SK-N-SH treated with all-trans-retinoic acid at 6 μM for 48 hours (cell line): ENCODE results near the gene FHDC1.

Source experiments
- RARB ChIP-seq: fragments of 250-450 bp; sonication (Bioruptor Pico); IDR thresholded peaks from 2 replicates; pipeline ENCODE4 v1.8.0; 2021; ENCODE audit warnings: mild to moderate bottlenecking, moderate library complexity
- SNAI2 ChIP-seq: fragments of 250-450 bp; sonication (Bioruptor Pico); IDR thresholded peaks from 2 replicates; pipeline ENCODE4 v1.5.0; 2020; ENCODE audit warnings: mild to moderate bottlenecking, moderate library complexity
- TCF4 ChIP-seq: fragments of 250-450 bp; sonication (Bioruptor Pico); IDR thresholded peaks from 2 replicates; pipeline ENCODE4 v1.8.0; 2021; ENCODE audit warnings: mild to moderate bottlenecking, moderate library complexity, borderline replicate concordance
- ZNF70 ChIP-seq: fragments of 450-650 bp; formaldehyde crosslinking; IDR thresholded peaks from 2 replicates; pipeline ENCODE4 v1.5.0; 2020; ENCODE audit warnings: mild to moderate bottlenecking, moderate library complexity
- ZNF8 ChIP-seq: fragments of 450-650 bp; formaldehyde crosslinking; IDR thresholded peaks from 2 replicates; pipeline ENCODE4 v1.5.0; 2020; ENCODE audit warnings: mild to moderate bottlenecking, moderate library complexity
- TF ChIP-seq, protein P1 (sequence below): fragments of 250-450 bp; sonication (Bioruptor Pico); IDR thresholded peaks from 2 replicates; pipeline ENCODE4 v1.8.0; 2020; ENCODE audit warnings: mild to moderate bottlenecking, moderate library complexity, borderline replicate concordance
- TF ChIP-seq, protein P2 (sequence below): fragments of 250-450 bp; sonication (Bioruptor Pico); IDR thresholded peaks from 2 replicates; pipeline ENCODE4 v1.5.1; 2020; ENCODE audit warnings: low read depth, mild to moderate bottlenecking, moderate library complexity

DNA sequence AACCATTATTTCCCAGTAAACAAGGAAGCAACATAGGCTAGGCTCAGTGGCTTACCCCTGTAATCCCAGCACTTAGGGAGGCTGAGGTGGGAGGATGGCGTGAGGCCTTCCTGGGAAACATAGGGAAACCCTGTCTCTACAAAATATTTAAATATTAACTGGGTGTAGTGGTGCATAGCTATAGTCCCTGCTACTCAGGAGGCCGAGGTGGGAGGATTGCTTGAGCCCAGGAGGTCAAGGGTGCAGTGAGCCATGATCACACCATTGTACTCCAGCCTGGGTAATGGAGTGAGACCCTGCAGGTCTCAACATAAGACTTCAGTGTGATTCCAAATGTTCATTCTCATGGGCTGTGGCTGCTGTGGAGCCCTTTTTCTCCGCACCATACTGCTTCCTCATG lies 34.9 kb downstream of the FHDC1 start:
- no peak for TF ChIP-seq ZNF70 (CRISPR knock-in tag)
- TF ChIP-seq ZNF8 (CRISPR knock-in tag) = no peak
- TF ChIP-seq, protein P1, sequence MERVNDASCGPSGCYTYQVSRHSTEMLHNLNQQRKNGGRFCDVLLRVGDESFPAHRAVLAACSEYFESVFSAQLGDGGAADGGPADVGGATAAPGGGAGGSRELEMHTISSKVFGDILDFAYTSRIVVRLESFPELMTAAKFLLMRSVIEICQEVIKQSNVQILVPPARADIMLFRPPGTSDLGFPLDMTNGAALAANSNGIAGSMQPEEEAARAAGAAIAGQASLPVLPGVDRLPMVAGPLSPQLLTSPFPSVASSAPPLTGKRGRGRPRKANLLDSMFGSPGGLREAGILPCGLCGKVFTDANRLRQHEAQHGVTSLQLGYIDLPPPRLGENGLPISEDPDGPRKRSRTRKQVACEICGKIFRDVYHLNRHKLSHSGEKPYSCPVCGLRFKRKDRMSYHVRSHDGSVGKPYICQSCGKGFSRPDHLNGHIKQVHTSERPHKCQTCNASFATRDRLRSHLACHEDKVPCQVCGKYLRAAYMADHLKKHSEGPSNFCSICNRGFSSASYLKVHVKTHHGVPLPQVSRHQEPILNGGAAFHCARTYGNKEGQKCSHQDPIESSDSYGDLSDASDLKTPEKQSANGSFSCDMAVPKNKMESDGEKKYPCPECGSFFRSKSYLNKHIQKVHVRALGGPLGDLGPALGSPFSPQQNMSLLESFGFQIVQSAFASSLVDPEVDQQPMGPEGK (CRISPR knock-in tag) = no peak
- no peak for TF ChIP-seq TCF4 (CRISPR knock-in tag)
- TF ChIP-seq, protein P2, sequence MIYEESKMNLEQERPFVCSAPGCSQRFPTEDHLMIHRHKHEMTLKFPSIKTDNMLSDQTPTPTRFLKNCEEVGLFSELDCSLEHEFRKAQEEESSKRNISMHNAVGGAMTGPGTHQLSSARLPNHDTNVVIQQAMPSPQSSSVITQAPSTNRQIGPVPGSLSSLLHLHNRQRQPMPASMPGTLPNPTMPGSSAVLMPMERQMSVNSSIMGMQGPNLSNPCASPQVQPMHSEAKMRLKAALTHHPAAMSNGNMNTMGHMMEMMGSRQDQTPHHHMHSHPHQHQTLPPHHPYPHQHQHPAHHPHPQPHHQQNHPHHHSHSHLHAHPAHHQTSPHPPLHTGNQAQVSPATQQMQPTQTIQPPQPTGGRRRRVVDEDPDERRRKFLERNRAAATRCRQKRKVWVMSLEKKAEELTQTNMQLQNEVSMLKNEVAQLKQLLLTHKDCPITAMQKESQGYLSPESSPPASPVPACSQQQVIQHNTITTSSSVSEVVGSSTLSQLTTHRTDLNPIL = no peak
- TF ChIP-seq SNAI2 (CRISPR knock-in tag) = no peak
- no peak for TF ChIP-seq RARB (CRISPR knock-in tag)
